K562 (cell line): ENCODE measurements around the gene NBDY. TPM values are rescaled to one million over a fixed set of nuclear protein-coding genes. Genes with fewer than 3 reads are reported as not detected.

Experiments used
- ARID1B ChIP-seq: fragments of 450-650 bp; IDR thresholded peaks from 2 replicates; pipeline ENCODE4 v1.6.1; 2016; ENCODE audit warnings: antibody characterized with exemption, mild to moderate bottlenecking, inconsistent platforms
- CEBPB ChIP-seq: fragments of 450-650 bp; IDR thresholded peaks from 2 replicates; pipeline ENCODE4 v1.6.1; 2016; ENCODE audit warnings: missing genetic modification characterization, missing compliant biosample characterization
- EP300 ChIP-seq: IDR thresholded peaks from 2 replicates; pipeline ENCODE4 v1.6.1; 2012; ENCODE audit warnings: low read length, improper control_type of control experiment
- ETV1 ChIP-seq: fragments of 450-650 bp; conservative IDR thresholded peaks from 2 replicates; pipeline ENCODE4 v1.6.1; 2016; ENCODE audit warnings: missing genetic modification characterization, control low read depth, low read depth, missing compliant biosample characterization
- KDM1A ChIP-seq, 2 experiments: fragments of 450-650 bp; IDR thresholded peaks; 2 replicates each; pipeline ENCODE4 v1.6.1; 2016; ENCODE audit warnings: mild to moderate bottlenecking in 2 of 2
- MAFF ChIP-seq: IDR thresholded peaks from 2 replicates; pipeline ENCODE4 v1.6.1; 2012; ENCODE audit warnings: low read length, improper control_type of control experiment
- MGA ChIP-seq: fragments of 450-650 bp; IDR thresholded peaks from 2 replicates; pipeline ENCODE4 v1.6.1; 2016; ENCODE audit warnings: mild to moderate bottlenecking, moderate library complexity
- NELFE ChIP-seq: IDR thresholded peaks from 2 replicates; pipeline ENCODE4 v1.6.1; 2011; ENCODE audit warnings: mild to moderate bottlenecking; ENCODE audit not compliant: insufficient read depth, insufficient read length
- NR2C1 ChIP-seq, 2 experiments: fragments of 450-650 bp; IDR thresholded peaks; 2 replicates each; pipeline ENCODE4 v1.6.1; 2017; ENCODE audit warnings: mild to moderate bottlenecking in 2 of 2, antibody characterized with exemption in 1 of 2, inconsistent platforms in 1 of 2, missing compliant biosample characterization in 1 of 2, missing genetic modification characterization in 1 of 2
- SMARCE1 ChIP-seq: fragments of 450-650 bp; IDR thresholded peaks from 2 replicates; pipeline ENCODE4 v1.7.1; 2016; ENCODE audit warnings: mild to moderate bottlenecking
- ZNF24 ChIP-seq: fragments of 450-650 bp; IDR thresholded peaks from 2 replicates; pipeline ENCODE4 v1.6.1; 2016
- polyA plus RNA-seq, 8 experiments: library from polyadenylated mRNA; depleted of rRNA in 4 of 8; stranded (reverse) in 5 of 8; unstranded in 3 of 8; fragments of >200 nt; fragmentation: Nextera tagmentation in 2 of 8; fragmentation: Illumina TruSeq in 1 of 8; extraction: Ambion mirVana in 2 of 8; extraction: Trizol in 1 of 8; gene quantifications; 2 replicates each; pipeline versions ENCODE4 v1.2.1 to v1.2.3, GENCODE V29; 2011 to 2014; ENCODE audit warnings: inconsistent platforms in 1 of 8, missing spikeins in 1 of 8
- total RNA-seq, 7 experiments: library from RNA; depleted of rRNA in 6 of 7; stranded (reverse); fragments of >200 nt in 6 of 7; fragmentation: Illumina TruSeq in 2 of 7; extraction: Trizol in 2 of 7; gene quantifications; 2 replicates each; pipeline versions ENCODE4 v1.2.1 to v1.2.3, GENCODE V29; 2011 to 2021; ENCODE audit warnings: low replicate concordance in 1 of 7
- TF ChIP-seq, protein P1 (sequence below), 2 experiments: fragments of 450-650 bp; IDR thresholded peaks; 2 replicates each; pipeline ENCODE4 v1.6.1; 2018; ENCODE audit warnings: mild to moderate bottlenecking in 2 of 2, low read depth in 1 of 2; ENCODE audit not compliant: partially characterized antibody in 2 of 2

Gene NBDY
- total and polyA plus RNA-seq, 9 of the 15 experiments (the other 6 are each of a cell fraction or from before 2014, with no cell fraction given), result 1.00 to 24.7 (median 7.0) TPM

- TF ChIP-seq MGA (0 out of 2 replicates have a peak, but pooled peaks have one; percentile 38), MAFF (no peak), CEBPB (tag) (peak; percentile 74), SMARCE1 (no peak), ETV1 (tag) (0 out of 2 replicates have a peak, but pooled peaks have one; percentile 31), KDM1A (IDR thresholded peaks at IDR 0.05) (no peak), NELFE (no peak), ZNF24 (0 out of 2 replicates have a peak, but pooled peaks have one; percentile 34), EP300 (0 out of 2 replicates have a peak, but pooled peaks have one; percentile 23), NR2C1 (IDR thresholded peaks at IDR 0.05) (no peak), NR2C1 (tag; IDR thresholded peaks at IDR 0.05) (peak; percentile 14; the same call in 1 of the 2 replicates), ARID1B (0 out of 2 replicates have a peak, but pooled peaks have one; percentile 11)
- TF ChIP-seq, protein P1, sequence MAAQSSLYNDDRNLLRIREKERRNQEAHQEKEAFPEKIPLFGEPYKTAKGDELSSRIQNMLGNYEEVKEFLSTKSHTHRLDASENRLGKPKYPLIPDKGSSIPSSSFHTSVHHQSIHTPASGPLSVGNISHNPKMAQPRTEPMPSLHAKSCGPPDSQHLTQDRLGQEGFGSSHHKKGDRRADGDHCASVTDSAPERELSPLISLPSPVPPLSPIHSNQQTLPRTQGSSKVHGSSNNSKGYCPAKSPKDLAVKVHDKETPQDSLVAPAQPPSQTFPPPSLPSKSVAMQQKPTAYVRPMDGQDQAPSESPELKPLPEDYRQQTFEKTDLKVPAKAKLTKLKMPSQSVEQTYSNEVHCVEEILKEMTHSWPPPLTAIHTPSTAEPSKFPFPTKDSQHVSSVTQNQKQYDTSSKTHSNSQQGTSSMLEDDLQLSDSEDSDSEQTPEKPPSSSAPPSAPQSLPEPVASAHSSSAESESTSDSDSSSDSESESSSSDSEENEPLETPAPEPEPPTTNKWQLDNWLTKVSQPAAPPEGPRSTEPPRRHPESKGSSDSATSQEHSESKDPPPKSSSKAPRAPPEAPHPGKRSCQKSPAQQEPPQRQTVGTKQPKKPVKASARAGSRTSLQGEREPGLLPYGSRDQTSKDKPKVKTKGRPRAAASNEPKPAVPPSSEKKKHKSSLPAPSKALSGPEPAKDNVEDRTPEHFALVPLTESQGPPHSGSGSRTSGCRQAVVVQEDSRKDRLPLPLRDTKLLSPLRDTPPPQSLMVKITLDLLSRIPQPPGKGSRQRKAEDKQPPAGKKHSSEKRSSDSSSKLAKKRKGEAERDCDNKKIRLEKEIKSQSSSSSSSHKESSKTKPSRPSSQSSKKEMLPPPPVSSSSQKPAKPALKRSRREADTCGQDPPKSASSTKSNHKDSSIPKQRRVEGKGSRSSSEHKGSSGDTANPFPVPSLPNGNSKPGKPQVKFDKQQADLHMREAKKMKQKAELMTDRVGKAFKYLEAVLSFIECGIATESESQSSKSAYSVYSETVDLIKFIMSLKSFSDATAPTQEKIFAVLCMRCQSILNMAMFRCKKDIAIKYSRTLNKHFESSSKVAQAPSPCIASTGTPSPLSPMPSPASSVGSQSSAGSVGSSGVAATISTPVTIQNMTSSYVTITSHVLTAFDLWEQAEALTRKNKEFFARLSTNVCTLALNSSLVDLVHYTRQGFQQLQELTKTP (IDR thresholded peaks at IDR 0.05; ENCODE audit: low read depth in 1 of 2, partially characterized antibody in 2 of 2), result no peak
Measured at GRCh38 chrX:56813318-56813837, 84.3 kb downstream of the NBDY start (continued).
